SK-N-MC (cell line): Measurements from ENCODE around the gene GAK.

Experiments
- EZH2 ChIP-seq: fragments of 200-600 bp; sonication (generic); IDR thresholded peaks from one replicate; pipeline ENCODE4 v1.6.1; 2017; ENCODE audit warnings: antibody characterized with exemption
- FOXP2 ChIP-seq: optimal IDR thresholded peaks from 2 replicates; pipeline ENCODE3; 2011; ENCODE audit warnings: mild to moderate bottlenecking, moderate library complexity; ENCODE audit not compliant: insufficient read depth; ENCODE audit errors: extremely low read length, control extremely low read depth
- POLR2AphosphoS5 ChIP-seq: IDR thresholded peaks from 2 replicates; pipeline ENCODE4 v1.6.1; 2012; ENCODE audit warnings: mild to moderate bottlenecking, low read depth, low read length, borderline replicate concordance

- no peak for TF ChIP-seq EZH2
- no peak for TF ChIP-seq POLR2AphosphoS5
- TF ChIP-seq FOXP2, result no peak
These were observed 35.3 kb upstream of the GAK start for GRCh38 chr4:967113-968104.
